HepG2 (cell line): ENCODE measurements around the gene ADAMTS8. TPM values are rescaled to one million over a fixed set of nuclear protein-coding genes. Genes with fewer than 3 reads are reported as not detected.

ENCODE experiments used
- ATAC-seq: fragments of 200-7000 bp; cut with Tn5 transposase; 3 replicates; pipeline ENCODE4 v1.9.1; 2020; ENCODE audit warnings: mild to moderate bottlenecking, moderate library complexity
- BruUV-seq: library from RNA; stranded (reverse); fragments of 400-500 nt; replicated peaks from 2 replicates; lab custom pipeline; 2021; lab: Mats Ljungman, UMichigan
- CTCF ChIA-PET: fragments of 300-600 bp; formaldehyde crosslinking; extraction: SDS; loops from one replicate; lab custom pipeline; 2021; ENCODE audit warnings: low total read pairs, inconsistent platforms, low intra/inter-chr PET ratio; lab: Yijun Ruan, JAX
- POLR2A ChIA-PET: fragments of 350-600 bp; sonication (Branson Sonifier 250); formaldehyde crosslinking; loops from one replicate; lab custom pipeline; 2020; ENCODE audit warnings: antibody characterized with exemption, inconsistent platforms; lab: Yijun Ruan, JAX
- DNase-seq: peaks from one replicate; pipeline ENCODE4 v3.0.0-alpha.2; 2015; ENCODE audit warnings: low spot score
- FAIRE-seq: peaks from 3 replicates; lab custom pipeline; 2011; peaks lifted over from hg19 to GRCh38; lab: Jason Lieb, UNC
- H2AFZ ChIP-seq: one replicate; pipeline ENCODE4 v1.6.1; 2011; ENCODE audit warnings: low read length, inconsistent platforms
- H3K27ac ChIP-seq: fragments of 300-600 bp; 3 replicates; pipeline ENCODE4 v1.8.0; 2011; ENCODE audit warnings: mixed run types, mild to moderate bottlenecking, mixed read lengths, low read length, inconsistent platforms; ENCODE audit not compliant: insufficient read depth; ENCODE audit errors: extremely low read length
- H3K27me3 ChIP-seq, 2 experiments: fragments of 200-600 bp in 1 of 2; 2 replicates in 1 of 2; 3 replicates in 1 of 2; pipeline versions ENCODE4 v1.6.0 to v1.8.0; 2011; ENCODE audit warnings: low read length in 2 of 2, mild to moderate bottlenecking in 2 of 2, moderate library complexity in 2 of 2, inconsistent platforms in 1 of 2; ENCODE audit not compliant: insufficient read depth in 2 of 2, control insufficient read depth in 1 of 2
- H3K36me3 ChIP-seq, 2 experiments: fragments of 200-600 bp in 1 of 2; replicated peaks in 1 of 2; 2 replicates in 1 of 2; 3 replicates in 1 of 2; pipeline versions ENCODE4 v1.5.1 to v1.8.0; 2011; ENCODE audit warnings: low read length in 2 of 2, inconsistent platforms in 1 of 2; ENCODE audit not compliant: insufficient read depth in 2 of 2, control insufficient read depth in 1 of 2
- H3K4me1 ChIP-seq: 2 replicates; pipeline ENCODE4 v1.5.1; 2012; ENCODE audit warnings: low read length, inconsistent platforms; ENCODE audit not compliant: insufficient read depth
- H3K4me2 ChIP-seq: 2 replicates; pipeline ENCODE4 v1.6.0; 2011; ENCODE audit warnings: low read depth, low read length, inconsistent platforms
- H3K4me3 ChIP-seq, 3 experiments: fragments of 200-600 bp in 1 of 3; sonication (generic), shearing (Covaris generic) in 1 of 3; replicated peaks in 1 of 3; 2 replicates each; pipeline ENCODE4 v1.5.1; 2011 to 2016; ENCODE audit warnings: low read length in 3 of 3, inconsistent platforms in 2 of 3, low read depth in 2 of 3, mild to moderate bottlenecking in 2 of 3, control low read depth in 1 of 3, mixed read lengths in 1 of 3; ENCODE audit not compliant: insufficient read depth in 1 of 3
- H3K79me2 ChIP-seq: one replicate; pipeline ENCODE4 v1.6.1; 2011; ENCODE audit warnings: low read length, inconsistent platforms; ENCODE audit not compliant: insufficient read depth
- H3K9ac ChIP-seq: 2 replicates; pipeline ENCODE4 v1.6.0; 2011; ENCODE audit warnings: mild to moderate bottlenecking, low read depth, low read length, inconsistent platforms; ENCODE audit not compliant: insufficient read depth
- H3K9me3 ChIP-seq: 2 replicates; pipeline ENCODE4 v1.5.1; 2012; ENCODE audit warnings: mild to moderate bottlenecking, low read length
- H4K20me1 ChIP-seq: 2 replicates; pipeline ENCODE4 v1.6.0; 2011; ENCODE audit warnings: inconsistent platforms, mild to moderate bottlenecking, low read length, moderate library complexity; ENCODE audit not compliant: insufficient read depth
- DMAP1 ChIP-seq: IDR thresholded peaks from 2 replicates; pipeline ENCODE4 v1.6.1; 2016
- ETS1 ChIP-seq: sonication (generic); formaldehyde crosslinking; IDR thresholded peaks from 2 replicates; pipeline ENCODE4 v1.4.0; 2020; ENCODE audit warnings: missing genetic modification reagents
- IKZF5 ChIP-seq: IDR thresholded peaks from 2 replicates; pipeline ENCODE4 v1.6.1; 2018; ENCODE audit warnings: missing genetic modification reagents, mild to moderate bottlenecking, missing compliant biosample characterization
- JUN ChIP-seq: sonication (generic); formaldehyde crosslinking; IDR thresholded peaks from 2 replicates; pipeline ENCODE4 v1.4.0; 2020; ENCODE audit warnings: mild to moderate bottlenecking, missing genetic modification reagents
- KMT2A ChIP-seq: sonication (generic); formaldehyde crosslinking; IDR thresholded peaks from 2 replicates; pipeline ENCODE4 v1.4.0; 2020; ENCODE audit warnings: missing genetic modification reagents
- NFYC ChIP-seq: IDR thresholded peaks from 2 replicates; pipeline ENCODE4 v1.6.1; 2016; ENCODE audit warnings: missing genetic modification reagents, missing compliant biosample characterization
- SALL1 ChIP-seq: sonication (generic); formaldehyde crosslinking; IDR thresholded peaks from 2 replicates; pipeline ENCODE4 v1.8.0; 2022; ENCODE audit warnings: mild to moderate bottlenecking, missing genetic modification reagents
- ZBTB7B ChIP-seq: sonication (generic); formaldehyde crosslinking; IDR thresholded peaks from 2 replicates; pipeline ENCODE4 v1.4.0; 2020; ENCODE audit warnings: missing genetic modification reagents
- ZNF512 ChIP-seq: sonication (generic); formaldehyde crosslinking; IDR thresholded peaks from 2 replicates; pipeline ENCODE4 v1.4.0; 2020; ENCODE audit warnings: mild to moderate bottlenecking, missing genetic modification reagents
- ZNF619 ChIP-seq: sonication (generic); formaldehyde crosslinking; IDR thresholded peaks from 2 replicates; pipeline ENCODE4 v1.4.0; 2020; ENCODE audit warnings: mild to moderate bottlenecking, missing genetic modification reagents
- WGBS: methylation state at CpG from one replicate; pipeline ENCODE4 v1.1.6; 2017; ENCODE audit warnings: low lambda C conversion rate; 5-methylcytosine and 5-hydroxymethylcytosine counted together
- in situ Hi-C: cut with HindIII; loops from 2 replicates; pipeline ENCODE4 v1.10.0; 2017; ENCODE audit warnings: low pct_unique_long_range_greater_than_20kb; ENCODE audit not compliant: extremely low pct_ligation_motif_present
- intact Hi-C: fragments of 100-400 bp; cut with micrococcal nuclease; formaldehyde crosslinking; loops from one replicate; pipeline ENCODE4 v1.10.0; 2022; ENCODE audit not compliant: unreplicated experiment
- polyA plus RNA-seq, 8 experiments: library from polyadenylated mRNA; depleted of rRNA in 3 of 8; stranded (reverse) in 7 of 8; unstranded in 1 of 8; fragments of >200 nt; fragmentation: Illumina TruSeq in 4 of 8; extraction: Trizol in 4 of 8; gene quantifications; 2 replicates each; pipeline versions ENCODE4 v1.2.1 to v1.2.3, GENCODE V29; 2011 to 2016; ENCODE audit warnings: low read depth in 4 of 8, missing spikeins in 1 of 8, mixed read lengths in 1 of 8; ENCODE audit not compliant: insufficient read depth in 1 of 8
- total RNA-seq, 5 experiments: library from RNA; depleted of rRNA; stranded (reverse); fragments of >200 nt; fragmentation: Illumina TruSeq; extraction: Trizol; gene quantifications; 2 replicates each; pipeline ENCODE4 v1.2.3, GENCODE V29; 2016; ENCODE audit warnings: low read depth in 1 of 5

Gene ADAMTS8
- total and polyA plus RNA-seq, 2 of the 13 experiments (the other 11 are each of a cell fraction or from before 2014, with no cell fraction given), result not detected

GRCh38 chr11:130449310-130449990 is 21.0 kb upstream of the ADAMTS8 start:
- WGBS, result 88% methylated on average over 11 of the region's 64 CpGs
- Histone ChIP-seq H2AFZ (no peak overlapping the region), H3K9ac (no peak overlapping the region), H4K20me1 (no peaks in the 10 kb centered on the region), H3K9me3 (no peaks in the 10 kb centered on the region), H3K27ac (no peak overlapping the region), H3K4me3 (no peak overlapping the region), H3K79me2 (no peaks in the 10 kb centered on the region), H3K36me3 (no peaks in the 10 kb centered on the region), H3K4me1 (no peaks in the 10 kb centered on the region), H3K27me3 (peaks cover 4 to 44% of the 10 kb centered on the region in 2 experiments; a peak in 2 of 5 replicates), H3K4me2 (no peak overlapping the region)
- no peak for ATAC-seq
- in situ Hi-C loops (no loop called here), intact Hi-C loops (no loop called here)
- POLR2A ChIA-PET, result no interaction called here
- no peak for DNase-seq
- FAIRE-seq, result no peak
- CTCF ChIA-PET, result no interaction called here
- BruUV-seq, result no TSS peak
- TF ChIP-seq ZNF512 (CRISPR knock-in tag) (no peak), NFYC (no peak), JUN (CRISPR knock-in tag) (no peak), IKZF5 (no peak), ZNF619 (CRISPR knock-in tag) (no peak), KMT2A (CRISPR knock-in tag) (no peak), DMAP1 (CRISPR knock-in tag) (no peak), ETS1 (CRISPR knock-in tag) (no peak), SALL1 (no peak), ZBTB7B (CRISPR knock-in tag) (no peak)
